GM12878 (cell line): ENCODE measurements around the gene METTL1. TPM values are rescaled to one million over a fixed set of nuclear protein-coding genes. Genes with fewer than 3 reads are reported as not detected.
A peak's percentile ranks its signal among the peaks of the same experiment; 100 is the strongest.

Experiments
- ATAC-seq: fragments of 200-7000 bp; cut with Tn5 transposase; 3 replicates; pipeline ENCODE4 v1.9.1; 2020; ENCODE audit warnings: mild to moderate bottlenecking, moderate library complexity
- BruUV-seq: library from RNA; stranded (reverse); fragments of 400-500 nt; replicated peaks from 2 replicates; lab custom pipeline; 2021; lab: Mats Ljungman, UMichigan
- CTCF ChIA-PET: fragments of 300-600 bp; sonication (Branson Sonifier 250); formaldehyde crosslinking; extraction: SDS; loops from one replicate; lab custom pipeline; 2021; ENCODE audit warnings: inconsistent platforms; lab: Yijun Ruan, JAX
- POLR2A ChIA-PET: fragments of 350-600 bp; formaldehyde crosslinking; extraction: SDS; loops from one replicate; lab custom pipeline; 2021; ENCODE audit warnings: inconsistent platforms; lab: Charles Lee
- RAD21 ChIA-PET: fragments of 300-600 bp; sonication (Branson Sonifier 250); formaldehyde crosslinking; loops from one replicate; lab custom pipeline; 2023; ENCODE audit warnings: antibody characterized with exemption; ENCODE audit not compliant: unreplicated experiment; lab: Charles Lee
- SMC1A ChIA-PET: fragments of 300-600 bp; sonication (Branson Sonifier 250); formaldehyde crosslinking; loops from one replicate; lab custom pipeline; 2023; ENCODE audit not compliant: unreplicated experiment, uncharacterized antibody; lab: Charles Lee
- DNase-seq: peaks from one replicate; pipeline ENCODE4 v3.0.0-alpha.2; 2011; ENCODE audit warnings: low read depth, low spot score
- FAIRE-seq: peaks from 3 replicates; lab custom pipeline; 2011; peaks lifted over from hg19 to GRCh38; lab: Jason Lieb, UNC
- H2AFZ ChIP-seq: 2 replicates; pipeline ENCODE4 v1.6.0; 2011; ENCODE audit warnings: low read depth, low read length, control low read depth; ENCODE audit not compliant: control insufficient read depth
- H3K27ac ChIP-seq: 2 replicates; pipeline ENCODE4 v1.5.1; 2011; ENCODE audit warnings: control low read depth; ENCODE audit not compliant: control insufficient read depth, insufficient read depth
- H3K27me3 ChIP-seq, 2 experiments: replicated peaks in 1 of 2; 2 replicates each; pipeline versions ENCODE4 v1.6.0 to v1.6.1; 2011; ENCODE audit warnings: low read length in 1 of 2; ENCODE audit not compliant: control insufficient read depth in 2 of 2, insufficient read depth in 2 of 2
- H3K36me3 ChIP-seq, 2 experiments: 2 replicates each; pipeline ENCODE4 v1.5.1; 2011; ENCODE audit warnings: low read length in 1 of 2; ENCODE audit not compliant: control insufficient read depth in 2 of 2, insufficient read depth in 2 of 2
- H3K4me1 ChIP-seq: 2 replicates; pipeline ENCODE4 v1.6.1; 2011; ENCODE audit warnings: mild to moderate bottlenecking, low read length, moderate library complexity, mixed read lengths; ENCODE audit not compliant: control insufficient read depth, insufficient read depth
- H3K4me2 ChIP-seq: 2 replicates; pipeline ENCODE4 v1.6.0; 2011; ENCODE audit warnings: control low read depth; ENCODE audit not compliant: control insufficient read depth, insufficient read depth
- H3K4me3 ChIP-seq: fragments of 200-600 bp; sonication (generic); 2 replicates; pipeline ENCODE4 v1.5.1; 2016
- H3K79me2 ChIP-seq: 2 replicates; pipeline ENCODE4 v1.6.0; 2011; ENCODE audit warnings: low read length; ENCODE audit not compliant: control insufficient read depth, insufficient read depth
- H3K9ac ChIP-seq: 2 replicates; pipeline ENCODE4 v1.8.0; 2011; ENCODE audit warnings: low read length, control low read depth, mixed read lengths; ENCODE audit not compliant: control insufficient read depth, insufficient read depth
- H3K9me3 ChIP-seq: replicated peaks from 3 replicates; pipeline ENCODE4 v1.5.1; 2011; ENCODE audit warnings: mild to moderate bottlenecking, low read length; ENCODE audit not compliant: control insufficient read depth, insufficient read depth
- H4K20me1 ChIP-seq: 2 replicates; pipeline ENCODE4 v1.6.0; 2011; ENCODE audit not compliant: control insufficient read depth, insufficient read depth
- MTA3 ChIP-seq: IDR thresholded peaks from 2 replicates; pipeline ENCODE4 v1.6.1; 2012; ENCODE audit warnings: low read length, inconsistent platforms, borderline replicate concordance
- PML ChIP-seq: IDR thresholded peaks from 2 replicates; pipeline ENCODE4 v1.6.1; 2012; ENCODE audit warnings: low read length, inconsistent platforms
- POLR2AphosphoS5 ChIP-seq: IDR thresholded peaks from 2 replicates; pipeline ENCODE4 v1.6.1; 2011; ENCODE audit warnings: mild to moderate bottlenecking, low read length, inconsistent platforms
- SMAD5 ChIP-seq: IDR thresholded peaks from 2 replicates; pipeline ENCODE4 v1.6.1; 2016; ENCODE audit warnings: antibody characterized with exemption, low read depth
- WRNIP1 ChIP-seq: IDR thresholded peaks from 2 replicates; pipeline ENCODE4 v1.6.1; 2011; ENCODE audit warnings: low read depth, low read length, improper control_type of control experiment, borderline replicate concordance
- WGBS: methylation state at CpG from one replicate; pipeline ENCODE4 v1.1.6; 2016; ENCODE audit warnings: low lambda C conversion rate; ENCODE audit not compliant: insufficient replicate concordance, insufficient coverage; ENCODE audit errors: missing lambda C conversion rate; 5-methylcytosine and 5-hydroxymethylcytosine counted together
- in situ Hi-C: fragments of 300-500 bp; cut with MboI; formaldehyde crosslinking; loops from 9 replicates; pipeline ENCODE4 v1.14.3; 2018; ENCODE audit warnings: mixed read lengths
- intact Hi-C: fragments of 100-400 bp; cut with micrococcal nuclease; formaldehyde crosslinking; loops from one replicate; pipeline ENCODE4 v1.14.2; 2022; ENCODE audit not compliant: unreplicated experiment
- polyA plus RNA-seq, 11 experiments: library from polyadenylated mRNA; depleted of rRNA in 4 of 11; unstranded in 6 of 11; stranded (reverse) in 5 of 11; fragments of >200 nt; fragmentation: Nextera tagmentation in 4 of 11; fragmentation: Illumina TruSeq in 1 of 11; extraction: Ambion mirVana in 4 of 11; extraction: Trizol in 1 of 11; gene quantifications; 1 replicate in 1 of 11; 2 replicates in 10 of 11; pipeline versions ENCODE4 v1.2.1 to v1.2.3, GENCODE V29; 2011 to 2016; ENCODE audit warnings: inconsistent platforms in 2 of 11, missing spikeins in 2 of 11, low read depth in 1 of 11
- total RNA-seq, 4 experiments: library from RNA; depleted of rRNA in 3 of 4; stranded (reverse); fragments of >200 nt in 3 of 4; fragmentation: Illumina TruSeq in 1 of 4; extraction: Trizol in 1 of 4; gene quantifications; 2 replicates each; pipeline versions ENCODE4 v1.2.1 to v1.2.3, GENCODE V29; 2013 to 2021
- TF ChIP-seq, protein P1 (sequence below): fragments of 450-650 bp; IDR thresholded peaks from 2 replicates; pipeline ENCODE4 v1.6.1; 2018; ENCODE audit warnings: borderline replicate concordance, mild to moderate bottlenecking; ENCODE audit not compliant: partially characterized antibody

The METTL1 gene
- total and polyA plus RNA-seq, 10 of the 15 experiments (the other 5 are each of a cell fraction or from before 2014, with no cell fraction given), result 11.3 to 44.3 (median 30.6) TPM

GRCh38 chr12:57750561-57751431 is 21.1 kb downstream of the METTL1 start:
- peak overlapping the region; percentile 78 for H3K4me2 ChIP-seq

More at GRCh38 chr12:57750561-57751431, 21.1 kb downstream of the METTL1 start:
- Histone ChIP-seq H4K20me1 (no peaks in the 10 kb centered on the region), H3K4me1 (peaks cover 25% of the 10 kb centered on the region), H3K9ac (peak overlapping the region; percentile 99), H3K27me3 (no peaks in the 10 kb centered on the region), H3K4me3 (peak overlapping the region; percentile 79), H2AFZ (no peak overlapping the region), H3K36me3 (peaks cover 6 to 7% of the 10 kb centered on the region in 2 experiments), H3K79me2 (peaks cover 30% of the 10 kb centered on the region), H3K27ac (peak overlapping the region; percentile 94), H3K9me3 (no peaks in the 10 kb centered on the region)
- DNase-seq (no peak), FAIRE-seq (no peak), ATAC-seq (no peak)
- TF ChIP-seq MTA3 (peak; percentile 17; the same call in 1 of the 2 replicates), SMAD5 (no peak; the same call in 1 of the 2 replicates), POLR2AphosphoS5 (peak; percentile 36; the same call in 1 of the 2 replicates), PML (0 out of 2 replicates have a peak, but pooled peaks have one; percentile 27), WRNIP1 (0 out of 2 replicates have a peak, but pooled peaks have one; percentile 31)
- TF ChIP-seq, protein P1, sequence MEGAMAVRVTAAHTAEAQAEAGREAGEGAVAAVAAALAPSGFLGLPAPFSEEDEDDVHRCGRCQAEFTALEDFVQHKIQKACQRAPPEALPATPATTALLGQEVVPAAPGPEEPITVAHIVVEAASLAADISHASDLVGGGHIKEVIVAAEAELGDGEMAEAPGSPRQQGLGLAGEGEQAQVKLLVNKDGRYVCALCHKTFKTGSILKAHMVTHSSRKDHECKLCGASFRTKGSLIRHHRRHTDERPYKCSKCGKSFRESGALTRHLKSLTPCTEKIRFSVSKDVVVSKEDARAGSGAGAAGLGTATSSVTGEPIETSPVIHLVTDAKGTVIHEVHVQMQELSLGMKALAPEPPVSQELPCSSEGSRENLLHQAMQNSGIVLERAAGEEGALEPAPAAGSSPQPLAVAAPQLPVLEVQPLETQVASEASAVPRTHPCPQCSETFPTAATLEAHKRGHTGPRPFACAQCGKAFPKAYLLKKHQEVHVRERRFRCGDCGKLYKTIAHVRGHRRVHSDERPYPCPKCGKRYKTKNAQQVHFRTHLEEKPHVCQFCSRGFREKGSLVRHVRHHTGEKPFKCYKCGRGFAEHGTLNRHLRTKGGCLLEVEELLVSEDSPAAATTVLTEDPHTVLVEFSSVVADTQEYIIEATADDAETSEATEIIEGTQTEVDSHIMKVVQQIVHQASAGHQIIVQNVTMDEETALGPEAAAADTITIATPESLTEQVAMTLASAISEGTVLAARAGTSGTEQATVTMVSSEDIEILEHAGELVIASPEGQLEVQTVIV, result no peak
- ChIA-PET CTCF (interaction anchor here (0.8 to 1.9 kb wide), 2 partner anchors 10 to 32 kb away, joined by 3 to 9 read pairs; no protein-coding TSS in a partner anchor), RAD21 (interaction anchor here (1.2 kb wide), 1 partner anchor 9 kb away, joined by 3 read pairs; no protein-coding TSS in a partner anchor), SMC1A (interaction anchor here (1.8 kb wide), 1 partner anchor 9 kb away, joined by 4 read pairs; no protein-coding TSS in a partner anchor), POLR2A (interaction anchor here (0.8 kb wide), 1 partner anchor 9 kb away, joined by 3 read pairs; no protein-coding TSS in a partner anchor)
- 80% methylated on average over 15 of the region's 15 CpGs for WGBS
- in situ Hi-C loops, result no loop called here
- intact Hi-C loops, result loop anchor here (10.0 kb wide), 1 partner anchor 276 kb away; the partner anchor contains the start of gene ARHGAP9
- BruUV-seq, result no TSS peak
